ENCODE data around the gene CDKN2A.

Gene CDKN2A

GRCh38 chr9:21935631-21936030 is 58.6 kb downstream of the CDKN2A start:
- no peak for DNase-seq

GRCh38 chr9:21933865-21934264 is 60.3 kb downstream of the CDKN2A start:
- no peak for DNase-seq

GRCh38 chr9:21933281-21933680 is 60.9 kb downstream of the CDKN2A start:
- no peak for DNase-seq

- no peak for DNase-seq
Measured at GRCh38 chr9:21931428-21931827, 62.8 kb downstream of the CDKN2A start.

GRCh38 chr9:21927752-21928151 is 66.4 kb downstream of the CDKN2A start:
- no peak for DNase-seq

GRCh38 chr9:21923694-21924093 is 70.5 kb downstream of the CDKN2A start:
- DNase-seq = no peak

- DNase-seq = no peak
Measured at GRCh38 chr9:21919377-21920362, 74.5 kb downstream of the CDKN2A start.
